ENCODE results near the gene NTS.

DNA sequence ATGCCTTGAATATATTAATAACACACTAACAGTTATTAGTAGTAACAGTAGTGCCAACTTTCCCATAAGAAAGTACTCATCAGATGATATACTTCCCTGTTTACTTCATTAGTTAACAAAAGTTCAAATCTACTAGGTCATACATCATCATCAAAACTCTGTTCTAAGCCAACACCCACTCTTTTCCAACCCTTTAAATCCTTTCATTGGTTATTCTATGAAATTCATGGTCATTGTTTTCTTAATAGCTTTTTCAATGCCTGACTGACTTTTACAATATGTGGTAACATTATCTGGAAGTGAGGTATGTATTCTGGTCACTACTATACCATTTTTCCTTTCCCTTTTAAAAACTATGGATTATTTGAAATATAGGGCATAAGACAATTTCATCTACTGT, 9.7 kb downstream of the NTS start:
- TF ChIP-seq CTCF (IDR thresholded peaks at IDR 0.05) (no peak), POLR2A (IDR thresholded peaks at IDR 0.05) (no peak)

Measured in testis (tissue), 2 donors.